Measurements from ENCODE around the gene GPA33.

GRCh38 chr1:167089939-167090313 is 251 bp downstream of the GPA33 start:
- TF ChIP-seq, protein P1, sequence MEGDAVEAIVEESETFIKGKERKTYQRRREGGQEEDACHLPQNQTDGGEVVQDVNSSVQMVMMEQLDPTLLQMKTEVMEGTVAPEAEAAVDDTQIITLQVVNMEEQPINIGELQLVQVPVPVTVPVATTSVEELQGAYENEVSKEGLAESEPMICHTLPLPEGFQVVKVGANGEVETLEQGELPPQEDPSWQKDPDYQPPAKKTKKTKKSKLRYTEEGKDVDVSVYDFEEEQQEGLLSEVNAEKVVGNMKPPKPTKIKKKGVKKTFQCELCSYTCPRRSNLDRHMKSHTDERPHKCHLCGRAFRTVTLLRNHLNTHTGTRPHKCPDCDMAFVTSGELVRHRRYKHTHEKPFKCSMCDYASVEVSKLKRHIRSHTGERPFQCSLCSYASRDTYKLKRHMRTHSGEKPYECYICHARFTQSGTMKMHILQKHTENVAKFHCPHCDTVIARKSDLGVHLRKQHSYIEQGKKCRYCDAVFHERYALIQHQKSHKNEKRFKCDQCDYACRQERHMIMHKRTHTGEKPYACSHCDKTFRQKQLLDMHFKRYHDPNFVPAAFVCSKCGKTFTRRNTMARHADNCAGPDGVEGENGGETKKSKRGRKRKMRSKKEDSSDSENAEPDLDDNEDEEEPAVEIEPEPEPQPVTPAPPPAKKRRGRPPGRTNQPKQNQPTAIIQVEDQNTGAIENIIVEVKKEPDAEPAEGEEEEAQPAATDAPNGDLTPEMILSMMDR (conservative IDR thresholded peaks at IDR 0.05 in 1 of 2, IDR thresholded peaks at IDR 0.05 in 1 of 2; ENCODE audit: low read depth in 1 of 2, low read length in 2 of 2): no peak
- no peak for TF ChIP-seq EZH2 (IDR thresholded peaks at IDR 0.05; ENCODE audit: low read length, missing control alignments)
